GM21423 (cell line): ENCODE data around the gene CCDC7.
"Not testable (repeated sequence)": the region's sequence is repeated elsewhere in the genome, so short reads cannot be mapped to it uniquely, and the experiment has no call there.

Source experiments
- ATAC-seq: cut with Tn5 transposase; IDR thresholded peaks from one replicate; pipeline ENCODE4 v1.9.1; 2021; ENCODE audit warnings: mild to moderate bottlenecking, moderate library complexity; ENCODE audit not compliant: unreplicated experiment

The CCDC7 gene

DNA sequence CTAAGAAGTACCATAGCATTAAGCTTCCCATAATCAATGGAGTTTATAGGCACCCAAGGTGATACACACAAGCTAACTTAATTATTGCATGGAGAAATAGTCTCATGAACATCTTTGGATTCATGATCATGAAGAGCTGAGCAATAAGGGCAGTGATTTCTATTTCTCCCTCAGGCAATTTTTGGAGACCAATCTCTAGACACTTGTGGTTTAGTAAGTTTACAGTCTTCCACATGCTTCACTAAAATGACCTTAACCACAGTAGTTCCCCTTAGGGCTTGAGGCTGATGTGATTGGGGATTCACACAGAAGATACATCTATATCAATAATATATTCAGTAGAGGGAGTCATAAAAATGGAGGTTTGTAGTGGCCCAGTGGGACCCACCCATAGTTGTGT, 241.2 kb downstream of the CCDC7 start:
- no peak for ATAC-seq

DNA sequence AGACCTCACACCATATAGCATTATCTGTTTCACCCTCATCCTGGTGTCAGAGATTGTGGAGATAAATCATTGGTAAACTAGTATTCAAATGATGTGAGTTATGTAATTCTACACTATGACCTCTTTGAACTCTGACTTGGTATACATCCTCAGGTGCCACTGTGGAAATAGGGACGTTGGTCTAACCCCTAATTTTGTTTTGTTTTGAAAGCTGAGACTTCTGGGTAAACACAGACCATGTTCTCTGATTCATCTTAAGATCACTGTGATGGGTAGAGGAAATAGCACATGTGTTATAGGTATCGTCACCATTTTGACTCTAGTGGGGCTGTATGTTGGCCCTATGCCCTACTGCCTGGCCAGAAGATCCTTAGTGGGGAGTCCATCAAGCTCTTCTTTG, 241.6 kb downstream of the CCDC7 start:
- no peak for ATAC-seq

DNA sequence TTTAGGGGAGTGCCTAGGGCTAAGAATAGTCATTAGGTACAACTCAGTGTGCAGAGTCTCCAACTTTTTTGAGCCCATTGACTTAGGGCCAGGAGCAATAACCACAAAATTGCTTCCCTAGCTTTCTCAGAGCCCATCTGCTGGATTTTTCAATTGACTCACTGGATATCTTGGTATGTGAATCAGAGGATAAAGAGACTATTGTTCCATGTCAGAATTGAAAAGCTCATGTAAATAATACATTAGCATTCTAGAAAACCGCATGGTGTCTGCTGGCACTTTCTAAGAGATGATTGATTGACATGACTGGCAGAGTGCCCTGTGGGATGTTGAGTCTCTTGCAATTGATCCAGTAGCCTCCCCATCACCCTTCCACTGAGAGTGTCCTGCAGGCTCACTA, 246.2 kb downstream of the CCDC7 start:
- ATAC-seq, result no peak

- no peak for ATAC-seq
Observed at GRCh38 chr10:32693441-32693979, 247.6 kb downstream of the CCDC7 start.

DNA sequence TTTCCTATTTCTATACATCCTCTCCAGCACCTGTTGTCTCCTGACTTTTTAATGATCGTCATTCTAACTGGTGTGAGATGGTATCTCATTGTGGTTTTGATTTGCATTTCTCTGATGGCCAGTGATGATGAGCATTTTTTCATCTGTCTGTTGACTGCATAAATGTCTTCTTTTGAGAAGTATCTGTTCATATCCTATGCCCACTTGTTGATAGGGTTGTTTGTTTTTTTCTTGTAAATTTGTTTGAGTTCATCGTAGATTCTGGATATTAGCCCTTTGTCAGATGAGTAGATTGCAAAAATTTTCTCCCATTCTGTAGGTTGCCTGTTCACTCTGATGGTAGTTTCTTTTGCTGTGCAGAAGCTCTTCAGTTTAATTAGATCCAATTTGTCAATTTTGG, 253.7 kb downstream of the CCDC7 start:
- not testable (repeated sequence) for ATAC-seq

DNA sequence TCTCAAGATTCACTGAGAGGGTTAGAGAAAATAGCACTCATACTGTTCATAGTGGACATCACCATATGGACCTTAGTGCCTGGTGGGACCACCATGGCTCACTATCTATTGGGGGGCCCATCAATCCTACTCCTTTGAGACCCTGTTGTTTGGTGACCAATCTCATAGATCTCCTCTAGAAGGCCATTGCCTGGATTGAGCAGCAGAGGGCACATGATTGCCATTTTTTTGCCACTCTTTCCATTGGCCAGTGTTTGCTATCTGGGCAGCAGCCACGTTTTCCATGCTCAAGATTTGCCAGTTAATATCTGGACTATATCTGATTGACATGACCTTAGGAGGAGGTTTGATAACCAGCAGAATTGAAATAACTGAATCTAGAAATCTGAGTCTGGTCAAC, 267.6 kb downstream of the CCDC7 start:
- no peak for ATAC-seq

DNA sequence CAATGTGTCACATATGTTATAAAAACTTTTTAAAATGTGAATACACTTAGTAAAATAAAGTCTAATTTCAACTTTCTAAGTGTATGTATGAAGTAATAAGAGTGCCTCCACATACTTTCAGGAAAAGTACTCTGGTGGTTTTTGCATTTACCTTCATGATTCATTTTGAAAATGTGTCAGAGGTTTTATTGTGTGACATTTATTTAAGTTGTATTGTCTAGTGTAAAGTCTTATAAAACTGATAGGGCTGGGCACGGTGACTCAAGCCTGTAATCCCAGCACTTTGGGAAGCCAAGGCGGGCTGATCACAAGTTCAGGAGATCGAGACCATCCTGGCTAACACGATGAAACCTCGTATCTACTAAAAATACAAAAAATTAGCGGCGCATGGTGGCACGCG, 285.6 kb downstream of the CCDC7 start:
- ATAC-seq, result no peak

DNA sequence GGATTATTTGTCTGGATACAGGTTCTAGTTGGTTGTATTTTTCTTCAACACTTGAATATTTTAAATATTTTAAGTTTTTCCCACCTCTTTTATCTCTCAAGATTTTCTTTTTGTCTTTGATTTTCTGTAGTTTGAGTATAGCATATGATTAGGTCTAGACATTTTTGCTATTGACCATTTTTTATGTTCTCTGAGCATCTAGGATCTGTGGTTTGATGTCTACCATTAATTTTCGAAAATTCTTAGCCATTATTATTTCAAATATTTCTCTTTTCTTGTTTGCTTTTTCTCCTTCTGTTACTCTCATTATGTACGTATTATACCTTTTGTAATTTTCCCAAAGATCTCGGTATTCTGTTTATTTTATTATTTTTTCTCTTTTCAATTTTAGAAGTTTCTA, 293.0 kb downstream of the CCDC7 start:
- no peak for ATAC-seq

DNA sequence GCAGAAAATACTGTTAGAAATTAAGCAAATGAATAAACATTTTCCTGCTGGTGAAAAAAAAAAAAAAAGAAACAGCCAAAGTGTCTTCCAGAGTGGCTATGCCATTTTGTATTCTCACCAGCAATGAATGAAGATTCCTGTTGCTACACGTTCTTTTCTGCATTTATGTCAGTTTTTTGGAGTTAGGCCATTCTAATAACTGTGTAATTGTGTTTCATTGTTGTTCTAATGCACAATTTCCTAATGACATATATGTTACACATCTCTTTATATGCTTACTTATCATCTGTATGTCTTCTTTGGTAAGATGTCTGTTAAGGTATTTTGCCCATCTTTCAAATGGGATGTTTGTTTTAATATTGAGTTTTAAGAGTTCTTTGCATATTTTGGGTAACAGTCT, 298.4 kb downstream of the CCDC7 start:
- ATAC-seq, result no peak

- no peak for ATAC-seq
Observed at GRCh38 chr10:32746869-32747268, 300.9 kb downstream of the CCDC7 start.

GRCh38 chr10:32751582-32751981, 305.6 kb downstream of the CCDC7 start:
- no peak for ATAC-seq

GRCh38 chr10:32754900-32755299, 309.0 kb downstream of the CCDC7 start:
- not testable (repeated sequence) for ATAC-seq

DNA sequence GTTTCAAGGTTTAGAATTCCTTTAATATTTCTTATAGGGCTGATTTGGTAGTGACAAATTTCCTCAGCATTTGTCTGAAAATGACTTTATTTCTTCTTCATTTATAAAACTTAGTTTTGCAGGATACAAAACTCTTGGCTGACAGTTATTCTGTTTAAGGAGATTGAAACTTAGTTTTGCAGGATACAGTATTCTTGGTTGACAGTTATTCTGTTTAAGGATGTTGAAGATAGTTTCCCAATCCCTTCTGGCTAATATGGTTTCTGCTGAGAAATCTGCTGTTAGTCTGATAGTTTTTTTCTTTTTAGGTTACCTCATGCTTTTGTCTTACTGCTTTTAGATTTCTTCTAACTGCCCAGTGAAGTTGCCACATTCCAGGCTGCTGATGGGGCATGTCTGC, 325.3 kb downstream of the CCDC7 start:
- ATAC-seq, result no peak

DNA sequence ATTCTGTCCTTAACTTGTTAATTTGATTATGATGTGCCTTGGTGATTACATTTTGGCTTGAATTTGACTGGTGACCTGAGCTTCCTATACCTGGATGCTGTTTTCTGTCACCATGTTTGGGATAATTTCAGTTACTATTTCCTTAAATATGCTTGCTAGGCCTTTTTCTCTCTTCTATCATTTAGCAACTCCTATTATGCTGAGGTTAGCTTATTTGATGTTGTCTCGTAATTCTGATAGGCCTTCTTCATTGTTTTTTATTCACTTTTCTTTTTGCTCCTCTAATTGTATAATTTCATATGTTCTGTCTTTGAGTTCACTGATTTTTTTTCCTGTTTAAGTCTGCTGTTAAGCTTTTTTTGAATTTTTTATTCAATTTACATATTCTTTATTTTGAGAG, 327.2 kb downstream of the CCDC7 start:
- ATAC-seq, result no peak

DNA sequence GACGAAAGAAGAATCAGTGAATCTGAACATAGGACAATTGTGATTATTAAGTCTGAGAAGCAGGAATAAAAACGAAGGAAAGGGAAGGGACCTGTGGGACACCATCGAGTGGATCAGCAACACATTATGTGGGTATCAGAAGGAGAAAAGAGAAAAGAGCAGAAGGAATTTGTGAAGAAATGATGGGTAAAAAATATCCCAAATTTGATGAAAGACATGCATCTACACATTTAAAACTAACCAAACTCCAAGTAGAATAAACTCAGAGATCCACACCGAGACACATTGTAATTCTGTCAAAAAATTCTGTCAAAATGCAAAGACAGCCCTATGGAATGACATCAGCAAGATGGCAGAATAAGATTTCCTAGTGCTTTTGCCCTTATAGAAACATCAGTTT, 341.0 kb downstream of the CCDC7 start:
- ATAC-seq, result no peak

GRCh38 chr10:32787690-32788284, 341.8 kb downstream of the CCDC7 start:
- ATAC-seq, result no peak

- ATAC-seq, result no peak
Observed at GRCh38 chr10:32788359-32788758, 342.4 kb downstream of the CCDC7 start.

GRCh38 chr10:32790483-32790882, 344.5 kb downstream of the CCDC7 start:
- no peak for ATAC-seq

DNA sequence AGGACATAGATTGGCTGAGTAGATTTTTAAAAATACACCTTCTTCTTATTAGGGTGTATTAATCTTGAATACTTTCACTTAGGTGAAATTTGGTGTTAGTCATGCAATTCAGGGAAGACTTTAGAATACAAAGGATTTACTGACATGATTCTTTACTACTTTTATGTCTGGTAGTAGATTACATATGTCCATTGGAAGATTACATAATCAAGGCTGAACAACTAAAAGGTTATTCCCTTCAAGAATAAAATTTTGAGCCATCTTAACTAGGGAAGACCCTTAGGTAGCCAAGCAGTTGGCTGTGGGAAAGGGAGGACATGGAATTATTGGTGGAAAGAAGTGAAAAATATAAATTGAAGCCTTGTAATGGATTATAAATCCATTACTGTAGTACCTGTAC, 347.1 kb downstream of the CCDC7 start:
- no peak for ATAC-seq

- ATAC-seq, result no peak
Observed at GRCh38 chr10:32795598-32796183, 349.8 kb downstream of the CCDC7 start.

- ATAC-seq, result not testable (repeated sequence)
Observed at GRCh38 chr10:32797393-32797792, 351.5 kb downstream of the CCDC7 start.

GRCh38 chr10:32846974-32847373, 401.0 kb downstream of the CCDC7 start:
- ATAC-seq, result no peak

GRCh38 chr10:32851301-32851700, 405.4 kb downstream of the CCDC7 start:
- no peak for ATAC-seq
